GM11168 (cell line): ENCODE results near the gene MALT1.
"Not testable (repeated sequence)": the region's sequence is repeated elsewhere in the genome, so short reads cannot be mapped to it uniquely, and the experiment has no call there.

Experiments
- in situ Hi-C: fragments of 300-500 bp; cut with MboI; formaldehyde crosslinking; loops from one replicate; pipeline ENCODE4 v1.12.0; 2022; ENCODE audit warnings: low sequenced_read_pairs; ENCODE audit not compliant: unreplicated experiment

MALT1 gene

DNA sequence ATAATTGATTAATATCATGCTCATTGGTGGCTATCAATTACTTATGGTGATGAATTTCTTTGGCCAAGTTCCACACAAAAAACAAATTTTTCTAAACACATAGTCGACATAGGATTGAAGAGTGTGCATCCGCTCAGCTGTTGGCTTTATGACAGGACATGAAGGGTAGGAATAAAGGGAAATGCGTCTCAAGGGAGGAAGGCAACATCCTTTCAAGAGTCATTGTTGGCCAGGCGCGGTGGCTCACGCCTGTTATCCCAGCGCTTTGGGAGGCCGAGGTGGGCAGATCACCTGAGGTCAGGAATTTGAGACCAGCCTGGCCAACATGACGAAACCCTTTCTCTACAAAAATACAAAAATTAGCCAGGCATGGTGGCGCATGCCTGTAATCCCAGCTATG lies 20.4 kb upstream of the MALT1 start:
- in situ Hi-C loops, result not testable (repeated sequence)

DNA sequence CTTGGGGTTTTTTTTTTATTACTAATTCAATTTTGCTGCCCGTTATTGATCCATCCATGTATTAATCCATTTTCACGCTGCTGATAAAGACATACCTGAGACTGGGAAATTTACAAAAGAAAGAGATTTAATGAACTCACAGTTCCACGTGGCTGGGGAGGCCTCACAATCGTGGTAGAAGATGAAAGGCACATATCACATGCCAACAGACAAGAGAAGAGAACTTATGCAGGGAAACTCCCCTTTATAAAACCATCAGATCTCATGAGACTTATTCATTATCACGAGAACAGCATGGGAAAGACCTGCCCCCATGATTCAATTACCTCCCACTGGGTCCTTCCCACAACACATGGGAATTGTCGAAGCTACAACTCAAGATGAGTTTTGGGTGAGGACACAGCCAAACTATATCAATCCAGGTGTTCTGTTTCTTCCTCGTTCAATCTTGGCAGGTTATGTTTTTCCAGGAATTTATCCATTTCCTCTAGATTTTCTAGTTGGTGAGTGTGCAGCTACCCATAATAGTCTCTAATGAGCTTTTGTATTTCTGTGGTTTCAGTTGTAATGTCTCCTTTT lies 18.0 kb upstream of the MALT1 start:
- in situ Hi-C loops, result not testable (repeated sequence)

DNA sequence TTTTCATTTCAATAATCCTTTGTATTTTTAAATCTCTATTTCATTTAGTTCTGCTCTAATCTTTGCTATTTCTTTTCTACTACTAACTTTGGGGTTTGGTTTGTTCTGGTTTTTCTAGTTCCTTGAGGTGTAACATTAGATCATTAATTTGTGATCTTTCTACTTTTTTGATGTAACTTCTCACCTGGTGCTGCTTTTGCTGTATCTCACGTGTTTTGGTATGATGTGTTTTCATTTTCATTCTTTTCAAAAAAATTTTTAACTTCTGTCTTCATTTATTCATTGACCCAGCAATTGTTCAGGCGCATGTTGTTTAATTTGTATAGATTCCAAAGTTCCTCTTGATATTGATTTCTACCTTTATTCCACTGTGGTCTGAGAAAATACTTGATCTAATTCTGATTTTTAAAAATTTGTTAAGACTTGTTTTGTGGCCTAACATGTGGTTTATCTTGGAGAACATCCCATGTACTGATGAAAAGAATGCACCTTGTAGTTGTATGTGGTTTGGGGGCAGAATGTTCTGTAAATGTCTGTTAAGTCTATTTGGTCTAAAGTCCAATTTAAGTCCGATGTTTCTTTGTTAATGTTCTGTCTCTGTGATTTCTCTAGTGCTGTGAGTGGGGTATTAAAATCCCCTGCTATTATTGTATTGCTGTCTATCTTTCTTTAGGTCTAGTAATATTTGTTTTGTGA lies 17.3 kb upstream of the MALT1 start:
- in situ Hi-C loops, result no loop called here

- in situ Hi-C loops, result no loop called here
These were observed 16.2 kb upstream of the MALT1 start for GRCh38 chr18:58654896-58655614.

GRCh38 chr18:58657081-58657480 lies 14.2 kb upstream of the MALT1 start:
- in situ Hi-C loops, result no loop called here

DNA sequence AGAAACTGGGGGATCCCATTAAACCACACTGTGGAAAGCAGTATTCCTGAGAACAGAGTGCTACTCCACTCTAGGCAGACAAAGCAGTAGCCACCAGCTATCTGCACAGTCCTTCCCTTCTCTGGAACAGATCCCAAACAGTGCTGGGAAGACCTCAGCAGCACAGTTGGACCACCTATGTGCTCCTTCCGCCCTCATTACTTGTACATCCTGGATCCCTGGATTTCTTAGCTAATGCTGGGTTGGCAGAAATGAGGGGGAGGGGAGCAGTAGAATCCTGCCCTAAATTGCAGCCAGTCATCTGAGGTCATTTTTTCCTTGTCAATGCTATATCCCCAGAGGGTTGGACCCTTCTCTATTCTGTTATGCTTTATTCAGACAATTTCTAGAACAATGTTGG lies 13.8 kb upstream of the MALT1 start:
- in situ Hi-C loops, result no loop called here

- in situ Hi-C loops, result no loop called here
These were observed 11.6 kb upstream of the MALT1 start for GRCh38 chr18:58659691-58660090.

DNA sequence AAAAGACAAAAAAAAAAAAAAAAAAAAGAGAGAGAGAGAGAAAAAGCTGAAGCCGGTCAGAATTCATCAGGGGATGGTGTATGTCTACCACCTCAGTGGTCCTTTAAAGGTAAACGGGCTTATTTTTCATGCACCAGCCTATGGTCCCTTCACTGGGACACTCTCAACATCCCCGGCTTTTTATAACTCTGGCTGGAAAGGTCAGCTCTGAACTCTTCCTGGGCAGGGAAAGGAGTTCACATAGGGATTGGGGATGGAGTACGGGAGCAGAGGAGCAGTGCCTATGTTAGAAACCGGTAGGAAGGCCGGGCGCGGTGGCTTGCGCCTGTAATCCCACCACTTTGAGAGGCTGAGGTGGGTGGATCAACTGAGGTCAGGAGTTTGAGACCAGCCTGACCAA lies 10.3 kb upstream of the MALT1 start:
- in situ Hi-C loops, result no loop called here

DNA sequence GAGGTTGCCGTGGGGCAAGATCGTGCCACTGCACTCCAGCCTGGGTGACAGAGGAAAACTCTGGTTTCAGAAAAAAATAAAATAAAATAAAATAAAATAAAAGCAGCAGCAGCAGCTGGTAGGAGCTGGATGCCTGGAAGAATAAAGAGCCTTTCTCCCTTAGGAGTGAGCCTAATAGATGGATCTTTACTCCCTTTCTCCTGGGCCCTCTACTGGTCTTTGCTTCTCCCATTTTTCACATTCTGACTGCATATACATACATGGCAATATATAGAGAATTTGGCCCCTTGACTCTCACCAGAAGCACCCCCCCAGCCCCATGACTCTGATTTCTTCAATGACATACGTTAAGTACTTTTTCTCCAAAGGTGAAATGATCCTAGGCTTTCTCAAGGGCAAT lies 9.8 kb upstream of the MALT1 start:
- in situ Hi-C loops, result no loop called here

- in situ Hi-C loops, result no loop called here
These were observed 9.1 kb upstream of the MALT1 start for GRCh38 chr18:58662118-58662517.

GRCh38 chr18:58666176-58666575 lies 5.1 kb upstream of the MALT1 start:
- in situ Hi-C loops, result no loop called here

GRCh38 chr18:58668211-58668610 lies 3.1 kb upstream of the MALT1 start:
- in situ Hi-C loops, result no loop called here

DNA sequence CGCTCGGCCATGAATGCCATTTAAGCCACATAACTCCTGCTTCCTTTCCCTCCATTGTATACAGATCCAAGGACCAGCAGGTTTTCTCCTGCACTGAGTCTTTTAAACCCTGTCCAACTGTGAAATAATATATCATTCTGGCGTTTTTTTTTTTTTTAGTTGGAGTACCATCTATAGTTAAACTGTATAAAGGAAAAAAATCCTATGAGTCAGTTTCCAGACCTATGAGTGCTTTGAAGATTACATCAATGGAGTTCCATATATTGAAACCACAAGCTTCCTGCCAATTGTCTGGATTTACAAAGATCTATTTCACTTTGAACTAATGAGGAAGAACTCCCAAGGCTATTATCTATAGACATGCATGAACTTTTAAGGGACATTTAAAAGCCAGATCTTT lies 2.4 kb upstream of the MALT1 start:
- in situ Hi-C loops, result no loop called here

DNA sequence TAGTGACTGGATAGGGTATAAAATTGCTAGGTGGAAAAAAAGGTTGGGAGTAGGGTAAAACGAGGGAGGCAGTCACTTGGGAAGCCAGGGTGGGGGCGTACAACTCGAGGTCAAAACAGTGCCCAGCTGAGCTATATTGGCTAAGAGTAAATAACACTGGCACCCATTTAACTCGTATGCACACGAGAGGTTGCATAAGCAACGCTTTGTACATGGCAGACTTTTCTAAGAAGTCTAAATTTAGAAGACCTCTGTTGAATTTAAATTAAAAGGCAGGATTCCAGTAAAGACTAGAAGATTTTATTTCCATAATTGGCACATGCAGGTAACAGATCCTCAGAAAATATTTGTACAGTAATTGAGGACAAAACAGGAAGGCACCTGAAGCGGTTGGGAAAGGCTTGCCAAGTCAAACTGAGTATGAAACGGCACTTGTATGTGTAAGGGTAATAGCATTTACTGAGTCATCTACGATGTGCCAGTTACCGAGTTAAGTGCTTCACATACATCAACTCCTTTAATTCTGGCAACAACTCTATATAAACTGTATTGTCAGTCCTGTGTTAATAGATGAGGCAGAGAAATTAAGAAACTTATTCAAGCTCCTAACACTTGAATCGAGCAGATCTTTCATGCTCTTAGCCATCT lies 1.4 kb upstream of the MALT1 start:
- in situ Hi-C loops, result loop anchor here (10.0 kb wide), 1 partner anchor 135 kb away; no protein-coding TSS in a partner anchor

- in situ Hi-C loops, result loop anchor here (10.0 kb wide), 1 partner anchor 136 kb away; no protein-coding TSS in a partner anchor
These were observed 708 bp upstream of the MALT1 start for GRCh38 chr18:58670404-58671110.

- in situ Hi-C loops, result loop anchor here (10.0 kb wide), 1 partner anchor 137 kb away; no protein-coding TSS in a partner anchor
These were observed 633 bp downstream of the MALT1 start for GRCh38 chr18:58671632-58672564.

DNA sequence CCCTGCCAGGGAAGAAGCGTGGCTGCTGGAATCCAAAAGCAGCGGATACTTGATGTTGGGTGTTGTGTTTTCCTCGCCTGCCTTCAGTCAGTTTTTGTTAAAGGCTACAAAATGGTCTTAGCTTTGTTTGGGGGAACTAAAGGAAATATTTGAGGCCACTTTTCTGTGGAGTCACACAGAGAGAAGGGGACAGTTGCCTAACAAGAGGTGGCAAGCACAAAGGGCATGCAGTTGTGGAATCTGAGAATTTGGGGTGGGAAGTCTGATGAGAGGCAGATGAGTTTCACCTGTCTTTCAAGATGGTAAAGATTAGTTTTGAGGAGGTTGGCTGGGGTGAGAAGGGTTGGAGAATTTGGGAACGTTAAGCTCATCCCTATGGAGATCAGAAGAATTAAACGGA lies 2.9 kb downstream of the MALT1 start:
- in situ Hi-C loops, result loop anchor here (10.0 kb wide), 1 partner anchor 139 kb away; no protein-coding TSS in a partner anchor

DNA sequence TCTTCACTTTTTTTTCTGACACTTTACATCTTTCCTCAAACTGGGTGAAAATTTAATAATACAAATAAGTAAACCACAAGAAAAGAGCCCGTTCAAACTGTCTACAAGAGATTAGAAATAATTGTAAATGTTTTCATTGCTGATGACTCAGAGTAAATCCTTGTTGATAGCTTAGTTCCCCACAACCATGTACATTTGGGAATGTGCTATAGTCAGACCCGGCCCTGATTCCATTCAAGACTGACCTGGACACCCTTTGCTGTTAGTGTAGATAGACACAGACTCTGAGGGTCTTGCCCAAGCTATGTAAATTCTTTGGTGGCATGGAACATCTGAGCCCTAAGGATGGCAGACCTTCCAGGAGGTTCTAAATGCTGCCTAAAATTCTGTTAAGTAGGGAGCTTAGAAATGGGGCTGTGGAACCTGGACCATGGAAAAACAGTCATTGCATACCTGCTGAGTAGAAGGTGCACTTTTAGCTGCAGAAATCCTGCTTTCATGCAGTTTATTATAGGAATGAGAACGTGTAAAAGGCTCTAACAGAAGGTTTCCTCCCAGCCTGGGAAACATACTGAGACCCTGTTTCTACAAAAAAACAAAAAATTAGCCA lies 3.7 kb downstream of the MALT1 start:
- in situ Hi-C loops, result loop anchor here (10.0 kb wide), 1 partner anchor 140 kb away; no protein-coding TSS in a partner anchor

DNA sequence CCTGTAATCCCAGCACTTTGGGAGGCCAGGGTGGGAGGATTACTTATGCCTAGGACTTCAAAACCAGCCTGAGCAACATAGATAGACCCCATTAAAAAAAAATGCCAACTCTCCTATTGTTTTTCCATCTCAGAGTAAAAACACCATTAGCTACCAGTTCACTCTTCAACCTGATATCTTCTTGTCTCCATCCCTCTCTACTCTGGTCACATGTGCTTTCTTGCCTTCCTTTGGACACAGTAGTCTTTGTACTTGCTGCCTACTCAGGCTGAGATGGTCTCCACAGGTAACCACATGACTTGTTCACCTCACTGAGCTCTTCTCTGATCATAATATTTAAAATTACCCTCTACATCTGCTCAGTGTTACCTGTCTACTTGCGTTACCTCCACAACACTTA lies 5.0 kb downstream of the MALT1 start:
- in situ Hi-C loops, result loop anchor here (10.0 kb wide), 1 partner anchor 141 kb away; no protein-coding TSS in a partner anchor
